K562 (cell line): ENCODE results near the gene NPTXR. TPM values are rescaled to one million over a fixed set of nuclear protein-coding genes. Genes with fewer than 3 reads are reported as not detected.
A peak's percentile ranks its signal among the peaks of the same experiment; 100 is the strongest.

Experiments used
- ATAC-seq: fragments of 200-7000 bp; cut with Tn5 transposase; 3 replicates; pipeline ENCODE4 v1.9.1; 2020; ENCODE audit warnings: moderate library complexity
- BruUV-seq: library from RNA; stranded (reverse); fragments of 400-500 nt; replicated peaks from 2 replicates; lab custom pipeline; 2021; lab: Mats Ljungman, UMichigan
- CTCF ChIA-PET: fragments of 300-600 bp; formaldehyde crosslinking; extraction: SDS; loops from one replicate; lab custom pipeline; 2021; ENCODE audit warnings: low intra/inter-chr PET ratio; lab: Yijun Ruan, JAX
- POLR2A ChIA-PET: fragments of 300-600, 350-650 bp; sonication (Branson Sonifier 250); formaldehyde crosslinking; extraction: SDS; loops from one replicate; lab custom pipeline; 2021; ENCODE audit warnings: antibody characterized with exemption, inconsistent platforms; lab: Yijun Ruan, JAX
- DNase-seq, 4 experiments: peaks; one replicate each; pipeline versions ENCODE4 v3.0.0 to v3.0.0-alpha.2; 2011 to 2018; ENCODE audit warnings: low spot score in 3 of 4, mixed read lengths in 3 of 4; ENCODE audit errors: extremely low read depth in 1 of 4
- FAIRE-seq: peaks from 2 replicates; lab custom pipeline; 2011; peaks lifted over from hg19 to GRCh38; lab: Jason Lieb, UNC
- H2AFZ ChIP-seq: 2 replicates; pipeline ENCODE4 v1.6.0; 2011; ENCODE audit warnings: low read depth, low read length, control low read depth, inconsistent platforms
- H3K27ac ChIP-seq: fragments of 200-600 bp; 3 replicates; pipeline ENCODE4 v1.8.0; 2011; ENCODE audit warnings: low read depth, mild to moderate bottlenecking, control low read depth, inconsistent platforms, low read length, moderate library complexity, mixed read lengths; ENCODE audit errors: extremely low read depth
- H3K27me3 ChIP-seq, 2 experiments: fragments of 300-600 bp in 1 of 2; 2 replicates in 1 of 2; 3 replicates in 1 of 2; pipeline versions ENCODE4 v1.6.0 to v1.8.0; 2011; ENCODE audit warnings: inconsistent platforms in 2 of 2, low read length in 2 of 2, mild to moderate bottlenecking in 1 of 2, mixed read lengths in 1 of 2, moderate library complexity in 1 of 2; ENCODE audit not compliant: control insufficient read depth in 2 of 2, insufficient read depth in 2 of 2
- H3K36me3 ChIP-seq: fragments of 300-600 bp; 3 replicates; pipeline ENCODE4 v1.8.0; 2011; ENCODE audit warnings: mild to moderate bottlenecking, low read length, inconsistent platforms; ENCODE audit not compliant: control insufficient read depth, insufficient read depth
- H3K4me1 ChIP-seq, 2 experiments: fragments of 200-600 bp in 1 of 2; replicated peaks in 1 of 2; 2 replicates in 1 of 2; 3 replicates in 1 of 2; pipeline versions ENCODE4 v1.5.1 to v1.8.0; 2011; ENCODE audit warnings: inconsistent platforms in 2 of 2, low read length in 2 of 2, mild to moderate bottlenecking in 1 of 2, mixed read lengths in 1 of 2, moderate library complexity in 1 of 2; ENCODE audit not compliant: control insufficient read depth in 2 of 2, insufficient read depth in 2 of 2
- H3K4me2 ChIP-seq: 2 replicates; pipeline ENCODE4 v1.6.1; 2011; ENCODE audit warnings: low read length, control low read depth, inconsistent platforms, mixed read lengths; ENCODE audit not compliant: insufficient read depth
- H3K4me3 ChIP-seq: fragments of 200-600 bp; sonication (generic), shearing (Covaris generic); 2 replicates; pipeline ENCODE4 v1.5.1; 2016; ENCODE audit warnings: control low read depth, inconsistent platforms
- H3K79me2 ChIP-seq: fragments of 200-600 bp; 3 replicates; pipeline ENCODE4 v1.8.0; 2011; ENCODE audit warnings: low read length, inconsistent platforms; ENCODE audit not compliant: control insufficient read depth, insufficient read depth
- H3K9ac ChIP-seq, 2 experiments: 2 replicates each; pipeline versions ENCODE4 v1.6.0 to v1.6.1; 2011; ENCODE audit warnings: low read depth in 2 of 2, low read length in 2 of 2, control low read depth in 1 of 2, inconsistent platforms in 1 of 2, mild to moderate bottlenecking in 1 of 2, mixed read lengths in 1 of 2; ENCODE audit not compliant: insufficient read depth in 1 of 2
- H3K9me1 ChIP-seq: one replicate; pipeline ENCODE4 v1.6.0; 2011; ENCODE audit warnings: inconsistent platforms, mild to moderate bottlenecking, low read length, moderate library complexity; ENCODE audit not compliant: control insufficient read depth, insufficient read depth
- H3K9me3 ChIP-seq: replicated peaks from 2 replicates; pipeline ENCODE4 v1.5.1; 2011; ENCODE audit warnings: low read depth, low read length, inconsistent platforms; ENCODE audit not compliant: control insufficient read depth, insufficient read depth
- H4K20me1 ChIP-seq: replicated peaks from 2 replicates; pipeline ENCODE4 v1.6.1; 2011; ENCODE audit warnings: low read length, inconsistent platforms, mixed read lengths; ENCODE audit not compliant: control insufficient read depth, insufficient read depth
- POLR2A ChIP-seq: fragments of 450-650 bp; conservative IDR thresholded peaks from 2 replicates; pipeline ENCODE4 v1.6.1; 2016
- ZNF217 ChIP-seq: sonication (generic); formaldehyde crosslinking; IDR thresholded peaks from 2 replicates; pipeline ENCODE4 v1.8.0; 2022; ENCODE audit warnings: mild to moderate bottlenecking, missing genetic modification reagents
- WGBS: fragments of 100-300 bp; shearing (Covaris generic); methylation state at CpG from one replicate; pipeline ENCODE4 v1.1.6; 2016; ENCODE audit warnings: low coverage, mixed read lengths; ENCODE audit not compliant: insufficient coverage; ENCODE audit errors: missing lambda C conversion rate; 5-methylcytosine and 5-hydroxymethylcytosine counted together
- in situ Hi-C: fragments of 300-500 bp; cut with MboI; formaldehyde crosslinking; loops from 4 replicates; pipeline ENCODE4 v1.15.0; 2018; ENCODE audit warnings: inconsistent platforms, mixed read lengths
- intact Hi-C: fragments of 100-400 bp; cut with micrococcal nuclease; formaldehyde crosslinking; loops from 2 replicates; pipeline ENCODE4 v1.14.2; 2022
- polyA plus RNA-seq, 8 experiments: library from polyadenylated mRNA; depleted of rRNA in 4 of 8; stranded (reverse) in 5 of 8; unstranded in 3 of 8; fragments of >200 nt; fragmentation: Nextera tagmentation in 2 of 8; fragmentation: Illumina TruSeq in 1 of 8; extraction: Ambion mirVana in 2 of 8; extraction: Trizol in 1 of 8; gene quantifications; 2 replicates each; pipeline versions ENCODE4 v1.2.1 to v1.2.3, GENCODE V29; 2011 to 2014; ENCODE audit warnings: inconsistent platforms in 1 of 8, missing spikeins in 1 of 8
- total RNA-seq, 7 experiments: library from RNA; depleted of rRNA in 6 of 7; stranded (reverse); fragments of >200 nt in 6 of 7; fragmentation: Illumina TruSeq in 2 of 7; extraction: Trizol in 2 of 7; gene quantifications; 2 replicates each; pipeline versions ENCODE4 v1.2.1 to v1.2.3, GENCODE V29; 2011 to 2021; ENCODE audit warnings: low replicate concordance in 1 of 7
- TF ChIP-seq, protein P1 (sequence below), 3 experiments: IDR thresholded peaks in 2 of 3; conservative IDR thresholded peaks in 1 of 3; 2 replicates each; pipeline ENCODE4 v1.5.1; 2011 to 2012; ENCODE audit warnings: low read length in 3 of 3, mild to moderate bottlenecking in 3 of 3, control low read depth in 2 of 3, improper control_type of control experiment in 1 of 3, inconsistent platforms in 1 of 3, low read depth in 1 of 3, mixed read lengths in 1 of 3, moderate library complexity in 1 of 3; ENCODE audit not compliant: insufficient read depth in 2 of 3
- TF ChIP-seq, protein P2 (sequence below): sonication (generic); formaldehyde crosslinking; IDR thresholded peaks from 2 replicates; pipeline ENCODE4 v1.8.0; 2022; ENCODE audit warnings: mild to moderate bottlenecking, missing genetic modification reagents

Gene NPTXR
- total and polyA plus RNA-seq, 9 of the 15 experiments (the other 6 are each of a cell fraction or from before 2014, with no cell fraction given), result 0.01 to 3.1 (median 1.1) TPM

DNA sequence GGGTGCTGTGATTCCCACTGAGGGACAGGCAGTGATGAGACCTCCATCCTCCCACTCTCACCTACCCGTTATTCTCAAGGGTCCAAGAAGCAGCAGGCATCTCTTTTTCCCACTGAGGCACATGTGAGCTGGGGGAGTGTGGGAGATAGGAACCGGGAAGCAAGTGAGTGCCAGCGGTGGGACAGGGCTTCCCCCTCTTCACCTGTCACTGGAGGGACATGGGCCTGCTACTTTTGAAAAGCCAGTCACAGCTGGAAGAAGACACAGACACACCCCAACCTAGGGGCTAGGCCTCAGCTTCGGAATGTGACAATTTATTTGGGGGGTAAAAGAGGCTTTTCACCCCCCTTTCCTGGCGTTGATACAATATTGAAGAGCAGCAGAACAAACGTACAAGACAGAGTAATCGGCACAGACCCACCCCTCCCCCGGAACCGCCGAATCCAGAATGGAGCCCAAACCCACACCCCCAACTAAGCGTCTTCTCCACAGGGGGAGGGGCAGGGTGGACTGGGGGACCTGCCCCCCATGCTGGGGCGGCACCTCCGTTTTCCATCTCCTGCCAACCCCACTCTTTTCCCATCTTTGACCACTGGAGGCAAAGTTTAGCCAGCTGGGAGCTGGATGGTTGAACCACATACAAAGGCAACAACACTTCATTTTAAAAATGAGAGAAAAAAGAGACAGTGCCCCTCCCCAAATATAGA, 17.5 kb upstream of the NPTXR start:
- Histone ChIP-seq H3K9me1 (peaks cover 2% of the 10 kb centered on the region), H3K27ac (no peak overlapping the region), H3K4me2 (no peak overlapping the region), H2AFZ (no peak overlapping the region), H3K9ac (no peak overlapping the region), H4K20me1 (no peaks in the 10 kb centered on the region), H3K27me3 (no peaks in the 10 kb centered on the region), H3K4me3 (no peak overlapping the region), H3K4me1 (peaks cover 0 to 35% of the 10 kb centered on the region in 2 experiments; a peak in 3 of 5 replicates), H3K79me2 (no peaks in the 10 kb centered on the region; the same call in 2 of the 3 replicates), H3K36me3 (peaks cover 14% of the 10 kb centered on the region; the same call in 2 of the 3 replicates), H3K9me3 (no peaks in the 10 kb centered on the region)
- DNase-seq (peak in 2 of 4 experiments; percentile 46 to 47), FAIRE-seq (no peak), ATAC-seq (peak; percentile 17; the same call in 1 of the 3 replicates)
- POLR2A ChIA-PET, result interaction anchor here (0.6 to 0.8 kb wide), 3 partner anchors 18 to 124 kb away, joined by 3 to 4 read pairs (median 4); partner anchors contain the start of gene NPTXR
- TF ChIP-seq, protein P1, sequence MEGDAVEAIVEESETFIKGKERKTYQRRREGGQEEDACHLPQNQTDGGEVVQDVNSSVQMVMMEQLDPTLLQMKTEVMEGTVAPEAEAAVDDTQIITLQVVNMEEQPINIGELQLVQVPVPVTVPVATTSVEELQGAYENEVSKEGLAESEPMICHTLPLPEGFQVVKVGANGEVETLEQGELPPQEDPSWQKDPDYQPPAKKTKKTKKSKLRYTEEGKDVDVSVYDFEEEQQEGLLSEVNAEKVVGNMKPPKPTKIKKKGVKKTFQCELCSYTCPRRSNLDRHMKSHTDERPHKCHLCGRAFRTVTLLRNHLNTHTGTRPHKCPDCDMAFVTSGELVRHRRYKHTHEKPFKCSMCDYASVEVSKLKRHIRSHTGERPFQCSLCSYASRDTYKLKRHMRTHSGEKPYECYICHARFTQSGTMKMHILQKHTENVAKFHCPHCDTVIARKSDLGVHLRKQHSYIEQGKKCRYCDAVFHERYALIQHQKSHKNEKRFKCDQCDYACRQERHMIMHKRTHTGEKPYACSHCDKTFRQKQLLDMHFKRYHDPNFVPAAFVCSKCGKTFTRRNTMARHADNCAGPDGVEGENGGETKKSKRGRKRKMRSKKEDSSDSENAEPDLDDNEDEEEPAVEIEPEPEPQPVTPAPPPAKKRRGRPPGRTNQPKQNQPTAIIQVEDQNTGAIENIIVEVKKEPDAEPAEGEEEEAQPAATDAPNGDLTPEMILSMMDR (IDR thresholded peaks at IDR 0.05 in 2 of 3, conservative IDR thresholded peaks at IDR 0.05 in 1 of 3; ENCODE audit: insufficient read depth in 2 of 3, low read depth in 1 of 3, low read length in 3 of 3), result peak in 2 of 3 experiments; percentile 9 to 17; a peak in 1 of 6 replicates
- TF ChIP-seq, protein P2, sequence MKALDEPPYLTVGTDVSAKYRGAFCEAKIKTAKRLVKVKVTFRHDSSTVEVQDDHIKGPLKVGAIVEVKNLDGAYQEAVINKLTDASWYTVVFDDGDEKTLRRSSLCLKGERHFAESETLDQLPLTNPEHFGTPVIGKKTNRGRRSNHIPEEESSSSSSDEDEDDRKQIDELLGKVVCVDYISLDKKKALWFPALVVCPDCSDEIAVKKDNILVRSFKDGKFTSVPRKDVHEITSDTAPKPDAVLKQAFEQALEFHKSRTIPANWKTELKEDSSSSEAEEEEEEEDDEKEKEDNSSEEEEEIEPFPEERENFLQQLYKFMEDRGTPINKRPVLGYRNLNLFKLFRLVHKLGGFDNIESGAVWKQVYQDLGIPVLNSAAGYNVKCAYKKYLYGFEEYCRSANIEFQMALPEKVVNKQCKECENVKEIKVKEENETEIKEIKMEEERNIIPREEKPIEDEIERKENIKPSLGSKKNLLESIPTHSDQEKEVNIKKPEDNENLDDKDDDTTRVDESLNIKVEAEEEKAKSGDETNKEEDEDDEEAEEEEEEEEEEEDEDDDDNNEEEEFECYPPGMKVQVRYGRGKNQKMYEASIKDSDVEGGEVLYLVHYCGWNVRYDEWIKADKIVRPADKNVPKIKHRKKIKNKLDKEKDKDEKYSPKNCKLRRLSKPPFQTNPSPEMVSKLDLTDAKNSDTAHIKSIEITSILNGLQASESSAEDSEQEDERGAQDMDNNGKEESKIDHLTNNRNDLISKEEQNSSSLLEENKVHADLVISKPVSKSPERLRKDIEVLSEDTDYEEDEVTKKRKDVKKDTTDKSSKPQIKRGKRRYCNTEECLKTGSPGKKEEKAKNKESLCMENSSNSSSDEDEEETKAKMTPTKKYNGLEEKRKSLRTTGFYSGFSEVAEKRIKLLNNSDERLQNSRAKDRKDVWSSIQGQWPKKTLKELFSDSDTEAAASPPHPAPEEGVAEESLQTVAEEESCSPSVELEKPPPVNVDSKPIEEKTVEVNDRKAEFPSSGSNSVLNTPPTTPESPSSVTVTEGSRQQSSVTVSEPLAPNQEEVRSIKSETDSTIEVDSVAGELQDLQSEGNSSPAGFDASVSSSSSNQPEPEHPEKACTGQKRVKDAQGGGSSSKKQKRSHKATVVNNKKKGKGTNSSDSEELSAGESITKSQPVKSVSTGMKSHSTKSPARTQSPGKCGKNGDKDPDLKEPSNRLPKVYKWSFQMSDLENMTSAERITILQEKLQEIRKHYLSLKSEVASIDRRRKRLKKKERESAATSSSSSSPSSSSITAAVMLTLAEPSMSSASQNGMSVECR (CRISPR knock-in tag), result no peak
- TF ChIP-seq ZNF217 (CRISPR knock-in tag) (no peak), POLR2A (peak; percentile 55; the same call in 1 of the 2 replicates)
- BruUV-seq, result no TSS peak
- in situ Hi-C loops (no loop called here), intact Hi-C loops (no loop called here)
- WGBS, result 44% methylated on average over 10 of the region's 13 CpGs
- CTCF ChIA-PET, result no interaction called here
